ENCODE measurements around the gene LRRC37B. TPM values are rescaled to one million over a fixed set of nuclear protein-coding genes. Genes with fewer than 3 reads are reported as not detected.
"Not testable (repeated sequence)": the region's sequence is repeated elsewhere in the genome, so short reads cannot be mapped to it uniquely, and the experiment has no call there.

LRRC37B gene
- polyA plus RNA-seq, 1 experiment, result 13.1 TPM

DNA sequence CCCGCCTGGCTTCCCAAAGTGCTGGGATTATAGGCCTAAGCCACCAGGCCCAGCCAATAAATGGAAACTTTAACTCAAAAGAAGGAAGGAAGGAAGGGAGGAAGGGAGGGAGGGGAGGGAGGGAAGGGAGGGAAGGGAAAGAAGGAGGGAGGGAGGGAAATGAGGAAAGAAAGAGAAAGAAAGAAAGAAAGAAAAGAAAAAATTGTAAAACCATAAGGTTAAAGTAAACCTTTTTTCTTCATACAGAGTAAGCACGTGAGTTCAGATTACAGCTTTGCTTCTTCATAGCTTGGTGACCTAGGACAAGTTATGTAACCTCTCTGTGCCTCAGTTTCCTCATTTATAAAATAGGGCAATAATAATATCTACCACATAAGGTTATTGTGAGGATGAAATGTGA, 26.0 kb downstream of the LRRC37B start:
- TF ChIP-seq, protein P1, sequence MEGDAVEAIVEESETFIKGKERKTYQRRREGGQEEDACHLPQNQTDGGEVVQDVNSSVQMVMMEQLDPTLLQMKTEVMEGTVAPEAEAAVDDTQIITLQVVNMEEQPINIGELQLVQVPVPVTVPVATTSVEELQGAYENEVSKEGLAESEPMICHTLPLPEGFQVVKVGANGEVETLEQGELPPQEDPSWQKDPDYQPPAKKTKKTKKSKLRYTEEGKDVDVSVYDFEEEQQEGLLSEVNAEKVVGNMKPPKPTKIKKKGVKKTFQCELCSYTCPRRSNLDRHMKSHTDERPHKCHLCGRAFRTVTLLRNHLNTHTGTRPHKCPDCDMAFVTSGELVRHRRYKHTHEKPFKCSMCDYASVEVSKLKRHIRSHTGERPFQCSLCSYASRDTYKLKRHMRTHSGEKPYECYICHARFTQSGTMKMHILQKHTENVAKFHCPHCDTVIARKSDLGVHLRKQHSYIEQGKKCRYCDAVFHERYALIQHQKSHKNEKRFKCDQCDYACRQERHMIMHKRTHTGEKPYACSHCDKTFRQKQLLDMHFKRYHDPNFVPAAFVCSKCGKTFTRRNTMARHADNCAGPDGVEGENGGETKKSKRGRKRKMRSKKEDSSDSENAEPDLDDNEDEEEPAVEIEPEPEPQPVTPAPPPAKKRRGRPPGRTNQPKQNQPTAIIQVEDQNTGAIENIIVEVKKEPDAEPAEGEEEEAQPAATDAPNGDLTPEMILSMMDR (IDR thresholded peaks at IDR 0.05; ENCODE audit: low read depth, low read length), result no peak
- no peak for DNase-seq (ENCODE audit: low read depth, low spot score)
- H3K27ac ChIP-seq (ENCODE audit: low read depth, low read length), result no peak overlapping the region
- POLR2A ChIA-PET, result no interaction called here
- H3K4me3 ChIP-seq (ENCODE audit: low read depth, low read length), result no peak overlapping the region
- H3K27me3 ChIP-seq (ENCODE audit: control insufficient read depth, insufficient read depth, low read length), result no peaks in the 10 kb centered on the region
- CTCF ChIA-PET, result no interaction called here
- H3K9me3 ChIP-seq (ENCODE audit: control insufficient read depth, insufficient read depth, low read length), result no peaks in the 10 kb centered on the region

DNA sequence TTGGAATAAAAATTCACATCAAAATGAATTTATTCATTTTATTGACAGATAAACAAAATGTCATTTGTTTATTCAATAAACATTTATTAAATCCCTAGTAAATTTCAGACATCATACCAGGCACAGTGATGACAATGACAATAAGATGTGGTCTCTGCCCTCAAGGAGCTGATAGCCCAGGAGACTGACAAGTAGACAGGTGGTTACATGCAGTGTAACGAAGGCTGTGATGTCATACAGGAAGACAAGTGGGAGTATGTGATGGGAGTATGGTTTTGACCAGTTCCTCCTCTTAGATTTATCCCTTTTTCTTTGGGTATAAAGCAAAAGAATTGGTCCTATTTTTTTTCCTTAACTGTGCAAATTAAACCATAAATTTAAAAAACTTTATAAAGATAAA, 26.6 kb downstream of the LRRC37B start:
- H3K27ac ChIP-seq (ENCODE audit: low read depth, low read length); H3K27me3 ChIP-seq (ENCODE audit: control insufficient read depth, insufficient read depth, low read length); DNase-seq (ENCODE audit: low read depth, low spot score); POLR2A ChIA-PET; CTCF ChIA-PET; H3K9me3 ChIP-seq (ENCODE audit: control insufficient read depth, insufficient read depth, low read length); H3K4me3 ChIP-seq (ENCODE audit: low read depth, low read length): not testable (repeated sequence)

DNA sequence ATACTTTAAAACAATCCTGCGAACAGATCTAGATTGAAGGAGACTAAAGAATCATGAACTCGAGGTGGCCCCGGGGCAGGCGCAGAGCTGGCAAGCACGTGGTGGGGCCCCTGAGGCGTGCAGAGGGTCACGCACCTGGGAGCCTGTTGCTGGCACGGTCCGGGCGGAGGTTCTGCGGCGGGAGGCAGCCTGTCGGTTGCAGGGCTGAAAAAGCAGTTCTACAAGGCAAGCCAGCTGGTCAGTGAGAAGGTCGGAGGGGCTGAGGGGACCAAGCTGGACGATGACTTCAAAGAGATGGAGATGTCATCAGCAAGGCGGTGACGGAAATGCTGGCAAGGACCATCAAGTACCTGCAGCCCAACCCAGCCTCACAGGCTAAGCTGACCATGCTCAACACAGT, 33.1 kb downstream of the LRRC37B start:
- H3K4me3 ChIP-seq (ENCODE audit: low read depth, low read length); CTCF ChIA-PET; POLR2A ChIA-PET; H3K27me3 ChIP-seq (ENCODE audit: control insufficient read depth, insufficient read depth, low read length); H3K27ac ChIP-seq (ENCODE audit: low read depth, low read length); H3K9me3 ChIP-seq (ENCODE audit: control insufficient read depth, insufficient read depth, low read length); DNase-seq (ENCODE audit: low read depth, low spot score): not testable (repeated sequence)

DNA sequence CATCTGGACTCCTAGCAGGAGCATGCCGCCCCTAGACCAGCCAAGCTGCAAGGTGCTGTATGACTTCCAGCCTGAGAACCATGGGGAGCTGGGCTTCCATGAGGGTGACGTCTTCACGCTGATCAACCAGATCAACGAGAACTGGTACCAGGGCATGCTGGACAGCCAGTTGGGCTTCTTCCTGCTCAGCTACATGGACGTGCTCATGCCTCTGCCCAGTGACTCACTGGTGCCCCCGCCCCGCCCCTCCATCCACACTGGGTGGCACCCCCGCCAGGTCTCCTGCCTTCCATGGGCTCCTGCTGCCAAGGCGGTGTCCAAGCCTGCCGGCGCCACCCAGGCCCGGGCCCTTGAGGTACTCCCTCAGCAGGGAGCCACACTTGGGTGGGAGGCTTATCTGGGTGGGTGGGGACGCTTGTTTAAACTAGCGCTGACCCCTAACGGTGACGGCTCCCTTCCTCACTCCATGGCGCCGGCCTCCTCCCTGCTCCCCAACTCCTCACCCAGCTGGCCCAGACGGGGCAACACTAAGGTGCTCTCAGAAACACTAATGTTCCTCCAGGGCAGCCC, 34.2 kb downstream of the LRRC37B start:
- H3K27me3 ChIP-seq (ENCODE audit: control insufficient read depth, insufficient read depth, low read length); H3K9me3 ChIP-seq (ENCODE audit: control insufficient read depth, insufficient read depth, low read length); POLR2A ChIA-PET; H3K4me3 ChIP-seq (ENCODE audit: low read depth, low read length); H3K27ac ChIP-seq (ENCODE audit: low read depth, low read length); CTCF ChIA-PET; DNase-seq (ENCODE audit: low read depth, low spot score): not testable (repeated sequence)

DNA sequence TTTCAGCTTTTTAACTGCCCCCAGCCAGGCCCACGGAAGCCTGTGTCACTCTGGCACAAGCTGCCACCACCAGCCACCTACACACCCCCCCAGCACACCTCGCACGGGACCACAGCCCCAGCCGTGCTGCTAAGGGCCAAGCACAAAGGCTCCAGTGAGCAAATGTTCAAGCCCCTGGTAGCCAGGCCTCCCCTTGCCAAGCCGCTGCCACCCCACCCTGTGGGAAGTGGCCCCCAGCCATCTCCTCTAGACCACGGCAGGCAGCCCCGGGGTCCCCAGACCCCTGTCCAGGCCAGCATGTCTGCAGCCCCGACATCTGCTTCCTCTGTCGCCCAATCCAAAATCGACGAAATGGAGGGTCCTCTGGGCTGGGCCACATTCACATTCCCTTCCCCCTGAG, 35.1 kb downstream of the LRRC37B start:
- CTCF ChIA-PET; H3K9me3 ChIP-seq (ENCODE audit: control insufficient read depth, insufficient read depth, low read length); POLR2A ChIA-PET; H3K4me3 ChIP-seq (ENCODE audit: low read depth, low read length); H3K27me3 ChIP-seq (ENCODE audit: control insufficient read depth, insufficient read depth, low read length); DNase-seq (ENCODE audit: low read depth, low spot score); H3K27ac ChIP-seq (ENCODE audit: low read depth, low read length): not testable (repeated sequence)

DNA sequence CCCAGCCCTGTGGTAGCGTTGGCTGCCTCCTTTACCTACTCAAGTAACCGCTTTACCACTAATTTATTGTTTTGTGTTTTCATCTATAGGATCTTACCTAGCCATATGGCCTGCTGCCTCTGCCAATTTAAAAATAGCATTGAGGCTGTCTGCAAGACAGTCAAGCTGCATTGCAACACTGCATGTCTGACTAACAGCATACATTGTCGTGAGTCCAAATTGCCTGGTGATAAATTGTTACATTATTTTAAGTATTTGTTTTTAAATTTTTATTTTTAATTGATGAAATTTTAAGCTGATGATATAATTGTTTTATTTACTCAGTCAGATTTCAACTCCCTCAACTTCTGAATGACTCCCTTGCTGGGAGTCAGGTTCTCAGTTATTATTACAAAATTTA, 38.4 kb downstream of the LRRC37B start:
- CTCF ChIA-PET; H3K27ac ChIP-seq (ENCODE audit: low read depth, low read length); H3K27me3 ChIP-seq (ENCODE audit: control insufficient read depth, insufficient read depth, low read length); H3K4me3 ChIP-seq (ENCODE audit: low read depth, low read length); POLR2A ChIA-PET; DNase-seq (ENCODE audit: low read depth, low spot score); H3K9me3 ChIP-seq (ENCODE audit: control insufficient read depth, insufficient read depth, low read length): not testable (repeated sequence)

DNA sequence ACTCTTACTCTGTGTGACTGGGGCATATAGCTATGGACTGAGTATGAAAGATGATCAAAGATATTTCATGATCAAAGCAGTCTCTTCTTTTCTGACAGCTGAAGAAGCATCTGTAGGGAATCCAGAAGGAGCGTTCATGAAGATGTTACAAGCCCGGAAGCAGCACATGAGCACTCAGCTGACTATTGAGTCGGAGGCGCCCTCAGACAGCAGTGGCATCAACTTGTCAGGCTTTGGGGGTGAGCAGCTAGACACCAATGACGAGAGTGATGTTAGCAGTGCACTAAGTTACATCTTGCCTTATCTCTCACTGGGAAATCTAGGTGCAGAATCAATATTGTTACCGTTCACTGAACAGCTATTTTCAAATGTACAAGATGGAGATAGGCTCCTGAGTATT, 40.5 kb downstream of the LRRC37B start:
- H3K27me3 ChIP-seq (ENCODE audit: control insufficient read depth, insufficient read depth, low read length); DNase-seq (ENCODE audit: low read depth, low spot score); H3K9me3 ChIP-seq (ENCODE audit: control insufficient read depth, insufficient read depth, low read length); H3K27ac ChIP-seq (ENCODE audit: low read depth, low read length); H3K4me3 ChIP-seq (ENCODE audit: low read depth, low read length); CTCF ChIA-PET; POLR2A ChIA-PET: not testable (repeated sequence)

DNA sequence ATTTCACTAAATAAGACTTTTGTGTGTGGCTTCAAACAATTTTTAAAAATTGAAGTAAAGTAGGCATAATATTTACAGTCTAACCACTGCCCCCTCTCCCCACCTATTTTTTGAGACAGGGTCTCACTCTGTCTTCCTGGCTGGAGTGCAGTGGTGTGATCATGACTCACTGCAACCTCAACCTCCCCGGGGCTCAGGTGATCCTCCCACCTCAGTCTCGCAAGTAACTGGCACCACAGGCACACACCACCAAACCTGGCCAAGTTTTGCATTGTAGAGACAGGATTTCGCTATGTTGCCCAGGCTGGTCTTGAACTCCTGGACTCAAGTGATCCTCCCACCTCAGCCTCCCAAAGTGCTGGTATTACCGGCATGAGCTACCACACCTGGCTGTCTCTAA, 47.8 kb downstream of the LRRC37B start:
- DNase-seq (ENCODE audit: low read depth, low spot score); H3K9me3 ChIP-seq (ENCODE audit: control insufficient read depth, insufficient read depth, low read length); H3K27me3 ChIP-seq (ENCODE audit: control insufficient read depth, insufficient read depth, low read length); H3K4me3 ChIP-seq (ENCODE audit: low read depth, low read length); POLR2A ChIA-PET; CTCF ChIA-PET; H3K27ac ChIP-seq (ENCODE audit: low read depth, low read length): not testable (repeated sequence)

DNA sequence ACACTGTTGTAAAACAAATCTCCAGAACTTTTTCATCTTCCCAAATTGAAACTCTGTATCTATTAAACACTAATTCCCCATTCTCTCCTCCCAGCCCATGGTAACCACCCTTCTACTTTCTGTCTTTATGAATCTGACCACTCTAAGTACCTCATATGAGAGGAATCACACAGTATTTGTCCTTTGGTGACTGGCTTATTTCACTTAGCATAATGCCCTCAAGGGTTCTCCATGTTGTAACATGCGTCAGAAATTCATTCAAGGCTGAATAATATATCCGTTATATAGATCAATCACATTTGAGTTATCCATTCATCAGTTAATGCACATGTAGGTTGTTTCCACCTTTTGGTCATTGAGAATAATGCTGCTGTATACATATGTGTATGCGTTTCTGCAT, 48.2 kb downstream of the LRRC37B start:
- CTCF ChIA-PET; POLR2A ChIA-PET; H3K4me3 ChIP-seq (ENCODE audit: low read depth, low read length); H3K9me3 ChIP-seq (ENCODE audit: control insufficient read depth, insufficient read depth, low read length); H3K27ac ChIP-seq (ENCODE audit: low read depth, low read length); H3K27me3 ChIP-seq (ENCODE audit: control insufficient read depth, insufficient read depth, low read length); DNase-seq (ENCODE audit: low read depth, low spot score): not testable (repeated sequence)

DNA sequence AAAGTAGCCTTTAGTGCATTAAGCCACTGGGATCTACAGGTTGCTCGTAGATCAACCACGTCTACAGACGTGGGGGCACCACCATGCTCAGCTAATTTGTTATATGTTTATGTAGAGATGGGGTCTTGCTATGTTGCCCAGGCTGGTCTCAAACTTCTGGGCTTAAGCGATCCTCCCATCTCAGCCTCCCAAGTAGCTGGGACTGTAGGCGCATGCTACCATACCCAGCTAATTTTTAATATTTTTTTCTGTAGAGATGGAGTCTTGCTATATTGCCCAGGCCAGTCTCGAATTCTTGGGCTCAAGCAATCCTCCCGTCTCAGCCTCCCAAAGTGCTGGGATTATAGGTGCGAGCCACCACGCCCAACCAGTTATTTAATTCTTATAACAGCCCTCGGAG, 49.3 kb downstream of the LRRC37B start:
- H3K4me3 ChIP-seq (ENCODE audit: low read depth, low read length); POLR2A ChIA-PET; H3K9me3 ChIP-seq (ENCODE audit: control insufficient read depth, insufficient read depth, low read length); DNase-seq (ENCODE audit: low read depth, low spot score); H3K27ac ChIP-seq (ENCODE audit: low read depth, low read length); H3K27me3 ChIP-seq (ENCODE audit: control insufficient read depth, insufficient read depth, low read length): not testable (repeated sequence)
- CTCF ChIA-PET, result interaction anchor here (0.7 kb wide), 1 partner anchor 83 kb away, joined by 5 read pairs; no protein-coding TSS in a partner anchor

DNA sequence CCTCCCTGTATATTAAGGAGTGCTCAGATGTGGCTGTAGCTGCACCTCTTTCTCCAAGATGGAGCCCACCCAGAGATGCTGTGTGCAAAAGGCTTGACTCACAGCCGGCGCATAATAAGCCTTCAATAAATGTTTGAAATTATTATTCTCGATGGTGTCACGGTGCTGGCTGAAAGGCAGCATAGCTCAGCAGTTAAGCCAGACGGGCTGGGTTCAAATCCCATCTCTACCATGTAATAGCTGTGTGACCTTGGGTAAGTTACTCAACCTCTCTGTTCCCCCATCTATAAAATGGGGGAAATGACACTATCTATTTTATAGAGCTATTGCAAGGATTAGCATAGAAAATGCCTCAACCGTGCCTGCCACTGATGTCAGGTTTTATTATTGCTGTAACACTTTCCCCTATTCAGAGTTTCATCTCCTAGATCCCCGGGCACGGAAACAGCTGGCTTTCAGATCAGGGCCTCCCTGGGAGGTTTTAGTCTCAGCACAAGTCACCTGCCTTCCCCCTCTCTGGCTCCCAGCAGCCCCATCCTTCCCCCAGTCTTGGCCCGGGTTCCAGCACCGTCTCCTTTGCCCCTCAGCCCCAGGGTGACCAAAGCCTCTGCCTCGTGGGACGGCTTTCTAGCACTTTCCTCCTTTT, 50.4 kb downstream of the LRRC37B start:
- H3K4me3 ChIP-seq (ENCODE audit: low read depth, low read length); H3K9me3 ChIP-seq (ENCODE audit: control insufficient read depth, insufficient read depth, low read length); CTCF ChIA-PET; H3K27ac ChIP-seq (ENCODE audit: low read depth, low read length); DNase-seq (ENCODE audit: low read depth, low spot score); H3K27me3 ChIP-seq (ENCODE audit: control insufficient read depth, insufficient read depth, low read length): not testable (repeated sequence)
- POLR2A ChIA-PET, result interaction anchor here (0.7 kb wide), 1 partner anchor 559 kb away, joined by 7 read pairs; no protein-coding TSS in a partner anchor

DNA sequence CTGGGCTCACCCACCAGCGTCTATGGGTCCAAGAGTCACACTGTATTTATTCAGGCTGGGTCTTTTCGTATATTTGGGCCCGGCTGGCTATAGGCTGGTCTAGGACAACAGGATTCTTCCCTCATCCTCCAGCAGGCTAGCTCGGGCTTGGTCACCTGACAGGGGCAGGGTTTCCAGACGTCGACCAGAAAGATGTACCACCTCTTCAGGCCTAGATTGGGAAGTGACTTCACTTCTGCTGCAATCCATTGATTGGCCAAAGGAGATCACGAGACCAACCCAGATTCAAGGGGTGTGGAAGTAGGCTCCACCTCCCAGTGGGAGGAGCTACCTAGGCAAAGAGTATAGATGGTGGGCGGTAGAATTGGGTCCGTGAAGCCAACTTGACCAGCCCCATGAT, 53.5 kb downstream of the LRRC37B start:
- not testable (repeated sequence) for H3K9me3 ChIP-seq (ENCODE audit: control insufficient read depth, insufficient read depth, low read length)

More for the DNA sequence above, 53.5 kb downstream of the LRRC37B start:
- H3K27me3 ChIP-seq (ENCODE audit: control insufficient read depth, insufficient read depth, low read length); POLR2A ChIA-PET; H3K27ac ChIP-seq (ENCODE audit: low read depth, low read length); H3K4me3 ChIP-seq (ENCODE audit: low read depth, low read length); CTCF ChIA-PET; DNase-seq (ENCODE audit: low read depth, low spot score): not testable (repeated sequence)

Measured in AG04450 (cell line).